ENCODE results near the gene TK1.

The TK1 gene

GRCh38 chr17:78204387-78205123 is 17.7 kb upstream of the TK1 start:
- DNase-seq (ENCODE audit: insufficient read length, low spot score) (no peak), FAIRE-seq (no peak)
- TF ChIP-seq CTCF (IDR thresholded peaks at IDR 0.05; ENCODE audit: insufficient read depth, missing control alignments), result no peak

GRCh38 chr17:78202666-78203065 is 15.8 kb upstream of the TK1 start:
- FAIRE-seq (no peak), DNase-seq (ENCODE audit: insufficient read length, low spot score) (no peak)
- TF ChIP-seq CTCF (IDR thresholded peaks at IDR 0.05; ENCODE audit: insufficient read depth, missing control alignments), result no peak

DNA sequence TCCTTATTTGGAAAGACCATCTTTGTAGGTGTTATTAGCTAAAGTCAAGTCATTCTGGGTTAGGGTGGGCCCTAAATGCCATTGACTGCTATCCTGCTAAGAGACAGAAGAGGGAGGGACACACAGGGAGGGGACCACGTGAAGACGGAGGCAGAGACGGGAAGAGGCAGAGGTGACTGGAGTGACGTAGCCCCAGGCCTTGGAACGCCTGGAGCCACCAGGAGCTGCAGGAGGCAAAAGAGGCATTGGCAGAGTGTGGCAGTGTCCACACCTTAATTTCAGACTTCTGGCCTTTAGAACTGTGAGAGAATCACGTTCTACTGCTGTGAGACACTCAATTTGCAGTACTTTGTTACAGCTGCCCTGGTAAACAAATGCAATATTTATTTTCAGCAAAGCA is 13.6 kb upstream of the TK1 start:
- DNase-seq (ENCODE audit: insufficient read length, low spot score) (no peak), FAIRE-seq (no peak)
- TF ChIP-seq CTCF (IDR thresholded peaks at IDR 0.05; ENCODE audit: insufficient read depth, missing control alignments), result no peak

DNA sequence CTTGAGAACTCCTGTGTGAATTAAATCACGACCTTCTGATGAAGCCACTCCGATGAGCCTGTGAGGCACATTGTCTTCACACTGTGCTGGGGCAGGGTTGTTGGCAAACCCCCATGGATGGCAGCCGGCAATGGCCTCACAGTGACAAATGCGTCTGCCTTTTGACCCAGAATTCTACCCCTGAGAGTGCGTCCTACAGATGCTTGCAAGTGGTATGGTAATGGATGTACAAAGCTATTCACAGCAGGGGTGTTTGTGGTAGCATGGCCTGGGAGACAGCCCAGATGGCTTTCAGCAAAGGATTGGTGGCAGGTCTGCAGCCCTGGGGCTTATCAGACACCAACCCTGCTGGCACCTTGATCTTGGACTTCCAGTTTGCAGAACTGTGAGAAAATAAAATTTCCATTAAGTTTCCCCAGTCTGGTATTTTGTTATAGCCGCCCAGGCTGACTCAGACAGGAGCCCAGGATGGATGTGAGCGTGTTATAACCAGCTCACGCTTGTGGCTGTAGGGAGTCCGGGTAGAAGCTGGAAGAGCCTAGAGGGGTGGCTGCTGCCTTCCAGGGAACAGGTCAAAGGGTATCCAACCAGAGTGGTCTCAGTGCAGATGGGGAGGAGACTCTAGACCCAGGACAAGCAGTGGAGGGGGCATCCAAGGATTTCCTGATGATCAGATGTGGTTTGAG is 10.4 kb upstream of the TK1 start:
- no peak for FAIRE-seq
- no peak for DNase-seq (ENCODE audit: insufficient read length, low spot score)
- TF ChIP-seq CTCF (IDR thresholded peaks at IDR 0.05; ENCODE audit: insufficient read depth, missing control alignments), result no peak

DNA sequence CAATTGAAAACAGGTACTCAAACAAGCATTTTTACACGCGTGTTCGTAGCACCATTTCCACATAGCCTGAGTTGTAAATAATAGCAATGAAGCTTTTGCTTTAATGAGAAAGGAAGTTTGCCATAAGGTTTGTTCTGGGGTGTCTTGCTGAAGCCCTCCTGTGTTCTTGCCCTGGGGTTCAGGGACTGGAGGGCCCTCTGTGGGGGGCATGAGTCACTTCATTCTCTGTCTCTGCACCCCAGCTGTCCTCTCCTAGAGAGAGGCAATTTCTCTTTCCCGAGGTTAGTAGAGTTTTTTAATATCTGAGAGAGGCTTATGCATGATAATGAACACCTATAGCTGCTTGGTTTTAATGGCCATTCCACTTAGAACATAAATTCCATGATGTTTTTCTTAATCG is 9.9 kb upstream of the TK1 start:
- no peak for DNase-seq (ENCODE audit: insufficient read length, low spot score)
- TF ChIP-seq CTCF (IDR thresholded peaks at IDR 0.05; ENCODE audit: insufficient read depth, missing control alignments), result no peak
- no peak for FAIRE-seq

DNA sequence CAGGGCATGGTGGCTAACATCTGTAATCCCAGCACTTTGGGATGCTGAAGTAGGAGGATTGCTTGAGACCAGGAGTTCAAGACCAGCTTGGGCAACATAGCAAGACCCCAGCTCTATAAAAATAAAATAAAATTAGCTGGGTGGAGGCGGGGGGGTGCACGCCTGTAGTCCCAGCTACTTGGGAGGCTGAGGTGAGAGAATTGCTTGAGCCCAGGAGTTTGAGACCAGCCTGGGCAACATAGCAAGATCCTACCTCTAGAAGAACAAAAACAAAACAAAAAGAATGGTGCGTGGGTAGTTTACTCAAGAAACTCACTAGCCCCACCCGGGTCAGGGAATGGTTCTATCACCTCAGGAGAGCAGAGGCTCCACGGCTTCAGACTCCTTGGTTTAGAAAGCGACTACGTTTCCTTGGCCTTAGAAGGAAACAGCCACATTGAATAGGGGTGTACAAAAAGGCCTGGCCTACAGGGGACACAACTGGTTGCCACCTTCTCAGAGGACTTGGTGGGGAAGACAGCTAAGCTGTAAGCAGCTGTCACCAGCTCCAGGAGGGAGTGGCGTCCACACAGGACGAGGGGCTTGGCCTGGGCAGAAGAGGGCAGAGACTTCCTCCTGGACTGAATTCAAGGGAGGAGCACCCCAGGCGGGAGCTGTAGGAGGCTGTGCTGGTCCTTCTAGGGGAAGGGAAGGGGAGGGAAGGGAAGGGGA is 716 bp downstream of the TK1 start:
- no peak for FAIRE-seq
- no peak for TF ChIP-seq CTCF (IDR thresholded peaks at IDR 0.05; ENCODE audit: insufficient read depth, missing control alignments)
- no peak for DNase-seq (ENCODE audit: insufficient read length, low spot score)

All from D721Med (cell line).